SK-N-SH treated with all-trans-retinoic acid at 6 μM for 48 hours (cell line): ENCODE data around the gene NLGN3.

Source experiments
- ATAC-seq: fragments of 200-7000 bp; cut with Tn5 transposase; 3 replicates; pipeline ENCODE4 v1.9.1; 2020; ENCODE audit warnings: mild to moderate bottlenecking, moderate library complexity
- ARNTL ChIP-seq: fragments of 450-650 bp; formaldehyde crosslinking; IDR thresholded peaks from 2 replicates; pipeline ENCODE4 v1.5.0; 2020; ENCODE audit warnings: low read depth, mild to moderate bottlenecking, moderate library complexity, borderline replicate concordance
- BACH2 ChIP-seq: fragments of 250-450 bp; sonication (Bioruptor Pico); IDR thresholded peaks from 2 replicates; pipeline ENCODE4 v1.9.0; 2021; ENCODE audit warnings: mild to moderate bottlenecking, borderline replicate concordance
- CREB5 ChIP-seq: fragments of 250-450 bp; sonication (Bioruptor Pico); IDR thresholded peaks from 2 replicates; pipeline ENCODE4 v1.5.1; 2020; ENCODE audit warnings: low read depth, mild to moderate bottlenecking, moderate library complexity
- CSRNP3 ChIP-seq: fragments of 250-450 bp; sonication (Bioruptor Pico); IDR thresholded peaks from 2 replicates; pipeline ENCODE4 v1.5.1; 2021; ENCODE audit warnings: mild to moderate bottlenecking, moderate library complexity
- ESRRG ChIP-seq: fragments of 250-450 bp; sonication (Bioruptor Pico); IDR thresholded peaks from 2 replicates; pipeline ENCODE4 v1.6.1; 2021; ENCODE audit warnings: mild to moderate bottlenecking
- OSR1 ChIP-seq: fragments of 250-450 bp; sonication (Bioruptor Pico); IDR thresholded peaks from 2 replicates; pipeline ENCODE4 v1.8.0; 2022; ENCODE audit warnings: moderate library complexity, mild to moderate bottlenecking, inconsistent platforms
- PATZ1 ChIP-seq: fragments of 250-450 bp; sonication (Bioruptor Pico); IDR thresholded peaks from 2 replicates; pipeline ENCODE4 v1.8.0; 2020; ENCODE audit warnings: mild to moderate bottlenecking, moderate library complexity, borderline replicate concordance
- POU6F1 ChIP-seq: fragments of 250-450 bp; sonication (Bioruptor Pico); IDR thresholded peaks from 2 replicates; pipeline ENCODE4 v1.8.0; 2021; ENCODE audit warnings: low read depth, mild to moderate bottlenecking, moderate library complexity, borderline replicate concordance
- PPARA ChIP-seq: fragments of 250-450 bp; sonication (Bioruptor Pico); IDR thresholded peaks from 2 replicates; pipeline ENCODE4 v1.5.0; 2020; ENCODE audit warnings: mild to moderate bottlenecking, borderline replicate concordance
- RARB ChIP-seq: fragments of 250-450 bp; sonication (Bioruptor Pico); IDR thresholded peaks from 2 replicates; pipeline ENCODE4 v1.8.0; 2021; ENCODE audit warnings: mild to moderate bottlenecking, moderate library complexity
- SNAI2 ChIP-seq: fragments of 250-450 bp; sonication (Bioruptor Pico); IDR thresholded peaks from 2 replicates; pipeline ENCODE4 v1.5.0; 2020; ENCODE audit warnings: mild to moderate bottlenecking, moderate library complexity
- TCF4 ChIP-seq: fragments of 250-450 bp; sonication (Bioruptor Pico); IDR thresholded peaks from 2 replicates; pipeline ENCODE4 v1.8.0; 2021; ENCODE audit warnings: mild to moderate bottlenecking, moderate library complexity, borderline replicate concordance
- TOX ChIP-seq: fragments of 250-450 bp; sonication (Bioruptor Pico); IDR thresholded peaks from 2 replicates; pipeline ENCODE4 v1.8.0; 2021; ENCODE audit warnings: mild to moderate bottlenecking, moderate library complexity, borderline replicate concordance
- TSHZ2 ChIP-seq: fragments of 250-450 bp; sonication (Bioruptor Pico); IDR thresholded peaks from 2 replicates; pipeline ENCODE4 v1.5.0; 2020; ENCODE audit warnings: mild to moderate bottlenecking, moderate library complexity
- ZC3H10 ChIP-seq: fragments of 250-450 bp; sonication (Bioruptor Pico); IDR thresholded peaks from 2 replicates; pipeline ENCODE4 v1.5.1; 2021; ENCODE audit warnings: mild to moderate bottlenecking, moderate library complexity
- ZFP3 ChIP-seq: fragments of 250-450 bp; sonication (Bioruptor Pico); IDR thresholded peaks from 2 replicates; pipeline ENCODE4 v1.5.0; 2020; ENCODE audit warnings: mild to moderate bottlenecking, moderate library complexity
- ZFP30 ChIP-seq: fragments of 450-650 bp; formaldehyde crosslinking; IDR thresholded peaks from 2 replicates; pipeline ENCODE4 v1.5.0; 2022; ENCODE audit warnings: mild to moderate bottlenecking, moderate library complexity
- ZNF565 ChIP-seq: fragments of 450-650 bp; formaldehyde crosslinking; conservative IDR thresholded peaks from 2 replicates; pipeline ENCODE4 v1.5.0; 2020; ENCODE audit warnings: low read depth, mild to moderate bottlenecking, moderate library complexity
- ZNF70 ChIP-seq: fragments of 450-650 bp; formaldehyde crosslinking; IDR thresholded peaks from 2 replicates; pipeline ENCODE4 v1.5.0; 2020; ENCODE audit warnings: mild to moderate bottlenecking, moderate library complexity
- ZNF8 ChIP-seq: fragments of 450-650 bp; formaldehyde crosslinking; IDR thresholded peaks from 2 replicates; pipeline ENCODE4 v1.5.0; 2020; ENCODE audit warnings: mild to moderate bottlenecking, moderate library complexity

Gene NLGN3

GRCh38 chrX:71216485-71216884, 71.8 kb downstream of the NLGN3 start:
- no peak; the same call in 2 of the 3 replicates for ATAC-seq

DNA sequence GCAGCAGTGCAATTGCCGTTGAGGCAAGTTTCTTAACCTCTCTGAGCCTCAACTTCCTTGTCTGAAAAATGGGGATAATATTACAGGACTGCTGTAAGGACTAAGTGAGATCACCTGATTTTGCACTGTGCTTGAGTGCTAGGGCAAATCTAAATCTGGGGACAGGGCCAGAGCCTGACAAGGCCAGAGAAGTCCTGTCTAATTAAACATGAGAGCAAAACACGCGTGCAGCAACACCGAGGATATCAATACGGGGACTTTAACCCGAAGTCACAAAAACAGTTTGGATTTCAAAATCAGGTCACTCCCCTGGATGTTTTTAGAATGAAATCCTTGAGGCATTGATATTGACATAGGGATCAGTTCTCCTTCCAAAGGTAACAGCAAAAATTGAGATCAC, 72.7 kb downstream of the NLGN3 start:
- ATAC-seq: no peak
- TF ChIP-seq SNAI2 (CRISPR knock-in tag) (no peak), PATZ1 (CRISPR knock-in tag) (no peak), BACH2 (CRISPR knock-in tag) (no peak), ZNF8 (CRISPR knock-in tag) (no peak), ZNF70 (CRISPR knock-in tag) (no peak), POU6F1 (CRISPR knock-in tag) (no peak), PPARA (no peak)

More at GRCh38 chrX:71216485-71216884, 71.8 kb downstream of the NLGN3 start:
- TF ChIP-seq POU6F1 (CRISPR knock-in tag): no peak
- TF ChIP-seq ZNF565 (CRISPR knock-in tag): no peak
- TF ChIP-seq TOX (CRISPR knock-in tag): no peak
- TF ChIP-seq ZFP30 (CRISPR knock-in tag): no peak
- no peak for TF ChIP-seq BACH2 (CRISPR knock-in tag)
- no peak for TF ChIP-seq ZC3H10 (CRISPR knock-in tag)
- TF ChIP-seq CREB5: no peak
- TF ChIP-seq OSR1: no peak
- no peak for TF ChIP-seq CSRNP3 (CRISPR knock-in tag)
- TF ChIP-seq ESRRG (CRISPR knock-in tag): no peak
- no peak for TF ChIP-seq TCF4 (CRISPR knock-in tag)
- TF ChIP-seq PATZ1 (CRISPR knock-in tag): no peak
- TF ChIP-seq ARNTL (CRISPR knock-in tag): no peak
- TF ChIP-seq SNAI2 (CRISPR knock-in tag): no peak
- no peak for TF ChIP-seq TSHZ2
- TF ChIP-seq ZFP3 (CRISPR knock-in tag): no peak
- TF ChIP-seq RARB (CRISPR knock-in tag): no peak
- TF ChIP-seq, all 23 proteins: peak for 0
